C4-2B (cell line): Measurements from ENCODE around the gene FAM118A.

Experiments used
- CTCF ChIP-seq: fragments of 450-650 bp; conservative IDR thresholded peaks from 2 replicates; pipeline ENCODE4 v1.5.1; 2017; ENCODE audit warnings: mild to moderate bottlenecking
- ZFX ChIP-seq: fragments of 450-650 bp; IDR thresholded peaks from 2 replicates; pipeline ENCODE4 v1.6.1; 2017

- TF ChIP-seq CTCF, result no peak
- TF ChIP-seq ZFX, result no peak
Observed at GRCh38 chr22:45359627-45360026, 49.9 kb downstream of the FAM118A start.
